GM12878 (cell line): ENCODE results near the gene CSNK1G2.

Experiments
- EP300 ChIP-seq, 2 experiments: fragments of 150-350 bp in 1 of 2; IDR thresholded peaks; 2 replicates each; pipeline ENCODE4 v1.6.1; 2011 to 2012; ENCODE audit warnings: low read depth in 2 of 2, low read length in 2 of 2, borderline replicate concordance in 1 of 2, improper control_type of control experiment in 1 of 2, inconsistent platforms in 1 of 2; ENCODE audit not compliant: control insufficient read depth in 1 of 2
- GABPA ChIP-seq: IDR thresholded peaks from 2 replicates; pipeline ENCODE4 v1.6.1; 2014; ENCODE audit warnings: antibody characterized with exemption, low read depth, mild to moderate bottlenecking, inconsistent platforms
- NBN ChIP-seq: fragments of 450-650 bp; IDR thresholded peaks from 2 replicates; pipeline ENCODE4 v1.6.1; 2016

DNA sequence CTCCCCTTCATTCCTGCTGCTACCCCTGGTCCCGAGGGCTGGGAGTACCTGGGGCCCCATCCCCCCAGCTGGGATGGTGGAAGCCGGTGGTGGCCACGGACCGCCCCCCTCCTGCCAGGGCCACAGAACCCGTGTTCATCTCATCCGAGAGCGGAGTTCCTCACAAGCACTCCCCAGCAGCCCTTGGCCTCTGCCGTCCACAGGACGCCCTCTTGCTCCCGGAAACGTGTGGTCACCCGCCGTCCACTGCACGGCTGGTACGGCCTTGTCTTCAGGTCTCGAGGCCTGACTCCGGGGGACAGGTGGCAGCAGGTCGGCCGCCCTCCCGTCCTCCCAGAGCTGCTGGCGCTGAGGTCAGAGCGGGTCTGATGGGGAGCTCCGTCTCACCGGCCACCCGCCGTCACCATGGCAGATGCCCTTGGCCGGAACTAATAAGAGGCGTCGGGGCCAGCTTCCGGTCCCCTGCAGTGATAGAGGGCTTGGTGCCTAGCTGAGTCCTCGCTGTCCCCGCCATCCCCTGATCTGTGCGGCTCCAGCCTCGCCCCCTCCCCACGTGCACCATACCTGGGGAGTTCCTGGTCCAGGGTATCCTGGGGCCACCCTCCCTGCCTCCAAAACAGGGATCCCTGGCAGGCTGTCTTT, 16.5 kb upstream of the CSNK1G2 start:
- TF ChIP-seq GABPA (no peak), NBN (no peak), EP300 (IDR thresholded peaks at IDR 0.05; ENCODE audit: borderline replicate concordance in 1 of 2, control insufficient read depth in 1 of 2, low read depth in 2 of 2, low read length in 2 of 2) (no peak)
